ENCODE measurements around the gene NELFE. TPM values are rescaled to one million over a fixed set of nuclear protein-coding genes. Genes with fewer than 3 reads are reported as not detected.

Gene NELFE
- total RNA-seq, 2 donors from 2014 or later, result 40.0 to 81.7 TPM

DNA sequence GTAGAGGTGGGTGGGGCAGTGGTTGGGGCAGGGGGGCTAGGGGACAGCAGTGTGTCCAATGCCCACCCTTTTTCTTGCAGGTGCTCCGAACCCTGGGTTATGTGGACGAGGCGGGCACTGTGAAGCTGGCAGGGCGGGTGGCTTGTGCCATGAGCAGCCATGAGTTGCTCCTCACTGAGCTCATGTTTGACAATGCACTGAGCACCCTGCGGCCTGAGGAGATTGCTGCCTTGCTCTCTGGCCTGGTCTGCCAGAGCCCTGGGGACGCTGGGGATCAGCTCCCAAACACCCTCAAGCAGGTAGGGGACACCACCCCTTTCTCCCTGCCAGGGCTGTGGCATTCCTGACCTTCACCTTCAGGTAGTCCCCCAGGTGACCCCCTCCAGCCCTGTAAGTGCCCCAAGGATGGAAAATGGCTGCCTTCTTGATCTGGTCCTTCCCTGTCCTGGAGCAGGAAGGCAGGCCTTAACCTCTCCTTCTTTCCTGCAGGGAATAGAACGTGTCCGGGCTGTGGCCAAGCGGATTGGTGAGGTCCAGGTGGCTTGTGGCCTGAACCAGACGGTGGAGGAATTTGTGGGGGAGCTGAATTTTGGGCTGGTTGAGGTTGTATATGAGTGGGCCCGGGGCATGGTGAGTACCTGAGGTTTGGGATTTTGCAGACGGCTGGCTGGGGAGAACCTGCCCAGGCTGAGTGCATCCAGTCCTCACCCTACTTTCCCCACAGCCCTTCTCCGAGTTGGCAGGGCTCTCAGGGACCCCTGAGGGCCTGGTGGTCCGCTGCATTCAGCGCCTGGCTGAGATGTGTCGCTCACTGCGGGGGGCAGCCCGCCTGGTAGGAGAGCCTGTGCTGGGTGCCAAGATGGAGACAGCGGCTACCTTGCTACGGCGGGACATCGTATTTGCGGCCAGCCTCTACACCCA lies 10.3 kb upstream of the NELFE start:
- Histone ChIP-seq H3K27ac (no peak overlapping the region), H3K4me3 (no peak overlapping the region), H3K36me3 (peaks cover 57% of the 10 kb centered on the region), H3K4me1 (peaks cover 0 to 34% of the 10 kb centered on the region in 2 donors), H3K9me3 (no peaks in the 10 kb centered on the region), H3K27me3 (no peaks in the 10 kb centered on the region)
- TF ChIP-seq, protein P1, sequence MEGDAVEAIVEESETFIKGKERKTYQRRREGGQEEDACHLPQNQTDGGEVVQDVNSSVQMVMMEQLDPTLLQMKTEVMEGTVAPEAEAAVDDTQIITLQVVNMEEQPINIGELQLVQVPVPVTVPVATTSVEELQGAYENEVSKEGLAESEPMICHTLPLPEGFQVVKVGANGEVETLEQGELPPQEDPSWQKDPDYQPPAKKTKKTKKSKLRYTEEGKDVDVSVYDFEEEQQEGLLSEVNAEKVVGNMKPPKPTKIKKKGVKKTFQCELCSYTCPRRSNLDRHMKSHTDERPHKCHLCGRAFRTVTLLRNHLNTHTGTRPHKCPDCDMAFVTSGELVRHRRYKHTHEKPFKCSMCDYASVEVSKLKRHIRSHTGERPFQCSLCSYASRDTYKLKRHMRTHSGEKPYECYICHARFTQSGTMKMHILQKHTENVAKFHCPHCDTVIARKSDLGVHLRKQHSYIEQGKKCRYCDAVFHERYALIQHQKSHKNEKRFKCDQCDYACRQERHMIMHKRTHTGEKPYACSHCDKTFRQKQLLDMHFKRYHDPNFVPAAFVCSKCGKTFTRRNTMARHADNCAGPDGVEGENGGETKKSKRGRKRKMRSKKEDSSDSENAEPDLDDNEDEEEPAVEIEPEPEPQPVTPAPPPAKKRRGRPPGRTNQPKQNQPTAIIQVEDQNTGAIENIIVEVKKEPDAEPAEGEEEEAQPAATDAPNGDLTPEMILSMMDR (IDR thresholded peaks at IDR 0.05), result no peak
- DNase-seq (ENCODE audit: low spot score), result no peak

DNA sequence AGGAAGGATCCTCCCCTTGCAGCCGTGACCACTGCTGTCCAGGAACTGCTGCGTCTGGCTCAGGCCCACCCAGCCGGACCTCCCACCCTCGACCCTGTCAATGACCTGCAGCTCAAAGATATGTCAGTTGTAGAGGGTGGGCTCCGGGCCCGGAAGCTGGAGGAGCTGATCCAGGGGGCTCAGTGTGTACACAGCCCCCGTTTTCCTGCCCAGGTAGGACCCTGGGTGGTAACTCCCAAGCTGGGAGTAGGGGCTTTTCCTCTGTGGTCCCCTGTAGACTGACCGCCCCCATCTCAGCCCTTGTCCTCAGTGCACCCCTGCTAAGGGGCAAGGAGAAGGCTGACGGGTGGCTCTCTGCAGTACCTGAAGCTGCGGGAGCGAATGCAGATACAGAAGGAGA lies 9.6 kb upstream of the NELFE start:
- Histone ChIP-seq H3K27me3 (no peaks in the 10 kb centered on the region), H3K9me3 (no peaks in the 10 kb centered on the region), H3K27ac (no peak overlapping the region), H3K4me1 (peaks cover 0 to 28% of the 10 kb centered on the region in 2 donors), H3K36me3 (peaks cover 64% of the 10 kb centered on the region), H3K4me3 (no peak overlapping the region)
- TF ChIP-seq, protein P1 (IDR thresholded peaks at IDR 0.05), result no peak
- no peak for DNase-seq (ENCODE audit: low spot score)

DNA sequence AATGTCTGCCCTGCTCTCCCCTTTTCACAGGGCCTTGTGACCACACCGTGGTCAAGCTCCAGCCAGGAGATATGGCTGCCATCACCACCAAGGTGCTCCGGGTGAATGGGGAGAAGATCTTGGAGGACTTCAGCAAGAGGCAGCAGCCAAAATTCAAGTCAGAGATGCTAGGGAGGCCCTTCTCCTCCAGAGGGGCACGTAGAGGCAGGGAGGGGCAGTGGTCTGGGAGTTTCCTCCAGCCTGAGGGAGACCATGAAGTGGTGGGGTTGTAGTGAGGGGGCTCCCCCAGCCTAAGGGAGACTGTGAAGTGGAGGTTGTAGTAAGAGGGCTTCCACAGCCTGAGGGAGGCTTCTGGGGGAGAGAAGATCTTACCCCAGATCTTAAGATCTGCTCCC lies 9.2 kb upstream of the NELFE start:
- Histone ChIP-seq H3K9me3 (no peaks in the 10 kb centered on the region), H3K4me1 (peaks cover 0 to 24% of the 10 kb centered on the region in 2 donors), H3K27ac (no peak overlapping the region), H3K27me3 (no peaks in the 10 kb centered on the region), H3K36me3 (peaks cover 66% of the 10 kb centered on the region), H3K4me3 (no peak overlapping the region)
- no peak for DNase-seq (ENCODE audit: low spot score)
- TF ChIP-seq, protein P1 (IDR thresholded peaks at IDR 0.05), result no peak

DNA sequence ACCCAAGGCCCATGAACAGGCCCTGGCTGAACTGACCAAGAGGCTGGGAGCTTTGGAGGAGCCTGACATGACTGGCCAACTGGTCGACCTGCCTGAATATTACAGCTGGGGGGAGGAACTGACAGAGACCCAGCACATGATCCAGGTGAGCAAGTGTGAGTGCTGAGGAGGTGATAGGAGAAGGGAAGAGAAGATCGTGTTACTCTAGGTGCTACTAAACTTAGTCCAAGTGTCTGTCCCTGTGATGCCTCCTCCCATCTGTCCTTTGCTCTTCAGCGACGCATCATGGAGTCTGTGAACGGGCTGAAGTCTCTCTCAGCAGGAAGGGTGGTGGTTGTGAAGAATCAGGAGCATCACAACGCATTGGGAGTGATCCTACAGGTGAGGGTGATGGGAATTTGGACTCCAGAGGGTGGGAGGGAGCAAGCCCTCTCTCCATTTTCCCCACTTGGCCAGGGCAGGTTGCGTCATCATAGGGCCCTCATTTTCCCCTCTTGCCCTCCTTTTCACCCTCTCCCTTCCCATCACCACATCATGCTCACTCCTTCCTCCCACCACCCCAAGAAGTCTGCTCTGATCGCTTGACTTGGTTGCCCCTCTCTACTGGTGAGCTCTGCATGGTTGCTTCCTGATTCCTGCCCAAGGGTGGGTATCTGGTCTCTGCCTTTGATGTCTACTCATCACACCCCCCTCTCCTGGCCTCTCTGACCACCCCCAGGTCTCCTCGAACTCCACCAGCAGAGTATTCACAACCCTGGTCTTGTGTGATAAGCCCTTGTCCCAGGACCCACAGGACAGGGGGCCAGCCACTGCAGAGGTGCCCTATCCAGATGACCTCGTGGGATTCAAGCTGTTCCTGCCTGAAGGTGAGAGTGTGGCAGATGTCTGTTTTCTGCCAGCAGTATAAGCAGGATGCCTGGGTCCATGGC lies 8.5 kb upstream of the NELFE start:
- Histone ChIP-seq H3K36me3 (peaks cover 72% of the 10 kb centered on the region), H3K9me3 (no peaks in the 10 kb centered on the region), H3K4me3 (no peak overlapping the region), H3K4me1 (peaks cover 0 to 20% of the 10 kb centered on the region in 2 donors), H3K27ac (no peak overlapping the region), H3K27me3 (no peaks in the 10 kb centered on the region)
- TF ChIP-seq, protein P1 (IDR thresholded peaks at IDR 0.05), result no peak
- DNase-seq (ENCODE audit: low spot score), result no peak

DNA sequence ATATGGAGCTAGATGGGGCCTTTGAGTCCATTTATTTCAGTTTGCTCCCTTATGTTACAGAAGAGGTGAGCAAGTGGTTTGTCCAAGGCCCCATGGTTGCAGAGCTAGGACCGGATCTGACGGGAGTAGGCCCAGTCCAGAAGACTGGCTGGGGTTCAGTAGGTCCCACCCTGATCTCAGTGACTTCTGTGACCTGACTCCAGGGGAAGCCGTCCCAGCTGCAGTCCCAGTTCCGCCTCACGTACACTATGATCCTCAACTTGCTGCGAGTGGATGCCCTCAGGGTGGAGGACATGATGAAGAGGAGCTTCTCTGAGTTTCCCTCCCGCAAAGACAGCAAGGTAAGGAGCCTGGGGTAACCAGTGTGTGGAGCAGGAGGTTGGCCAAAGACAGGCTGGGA lies 7.7 kb upstream of the NELFE start:
- DNase-seq (ENCODE audit: low spot score), result no peak
- TF ChIP-seq, protein P1 (IDR thresholded peaks at IDR 0.05), result no peak
- H3K36me3 ChIP-seq, result peaks cover 79% of the 10 kb centered on the region
- no peaks in the 10 kb centered on the region for H3K27me3 ChIP-seq
- H3K9me3 ChIP-seq, result no peaks in the 10 kb centered on the region
- peaks cover 0 to 19% of the 10 kb centered on the region in 2 donors for H3K4me1 ChIP-seq
- H3K4me3 ChIP-seq, result no peak overlapping the region
- H3K27ac ChIP-seq, result no peak overlapping the region

All from right atrium auricular region (tissue), 2 donors.